HepG2 (cell line): ENCODE results near the gene THEM5. TPM values are rescaled to one million over a fixed set of nuclear protein-coding genes. Genes with fewer than 3 reads are reported as not detected.

ENCODE experiments used
- ATAC-seq: fragments of 200-7000 bp; cut with Tn5 transposase; 3 replicates; pipeline ENCODE4 v1.9.1; 2020; ENCODE audit warnings: mild to moderate bottlenecking, moderate library complexity
- BruUV-seq: library from RNA; stranded (reverse); fragments of 400-500 nt; replicated peaks from 2 replicates; lab custom pipeline; 2021; lab: Mats Ljungman, UMichigan
- CTCF ChIA-PET: fragments of 300-600 bp; formaldehyde crosslinking; extraction: SDS; loops from one replicate; lab custom pipeline; 2021; ENCODE audit warnings: low total read pairs, inconsistent platforms, low intra/inter-chr PET ratio; lab: Yijun Ruan, JAX
- POLR2A ChIA-PET: fragments of 350-600 bp; sonication (Branson Sonifier 250); formaldehyde crosslinking; loops from one replicate; lab custom pipeline; 2020; ENCODE audit warnings: antibody characterized with exemption, inconsistent platforms; lab: Yijun Ruan, JAX
- DNase-seq: peaks from one replicate; pipeline ENCODE4 v3.0.0-alpha.2; 2015; ENCODE audit warnings: low spot score
- FAIRE-seq: peaks from 3 replicates; lab custom pipeline; 2011; peaks lifted over from hg19 to GRCh38; lab: Jason Lieb, UNC
- H2AFZ ChIP-seq: one replicate; pipeline ENCODE4 v1.6.1; 2011; ENCODE audit warnings: low read length, inconsistent platforms
- H3K27ac ChIP-seq: fragments of 300-600 bp; 3 replicates; pipeline ENCODE4 v1.8.0; 2011; ENCODE audit warnings: mixed run types, mild to moderate bottlenecking, mixed read lengths, low read length, inconsistent platforms; ENCODE audit not compliant: insufficient read depth; ENCODE audit errors: extremely low read length
- H3K27me3 ChIP-seq, 2 experiments: fragments of 200-600 bp in 1 of 2; 2 replicates in 1 of 2; 3 replicates in 1 of 2; pipeline versions ENCODE4 v1.6.0 to v1.8.0; 2011; ENCODE audit warnings: low read length in 2 of 2, mild to moderate bottlenecking in 2 of 2, moderate library complexity in 2 of 2, inconsistent platforms in 1 of 2; ENCODE audit not compliant: insufficient read depth in 2 of 2, control insufficient read depth in 1 of 2
- H3K36me3 ChIP-seq, 2 experiments: fragments of 200-600 bp in 1 of 2; replicated peaks in 1 of 2; 2 replicates in 1 of 2; 3 replicates in 1 of 2; pipeline versions ENCODE4 v1.5.1 to v1.8.0; 2011; ENCODE audit warnings: low read length in 2 of 2, inconsistent platforms in 1 of 2; ENCODE audit not compliant: insufficient read depth in 2 of 2, control insufficient read depth in 1 of 2
- H3K4me1 ChIP-seq: 2 replicates; pipeline ENCODE4 v1.5.1; 2012; ENCODE audit warnings: low read length, inconsistent platforms; ENCODE audit not compliant: insufficient read depth
- H3K4me2 ChIP-seq: 2 replicates; pipeline ENCODE4 v1.6.0; 2011; ENCODE audit warnings: low read depth, low read length, inconsistent platforms
- H3K4me3 ChIP-seq, 3 experiments: fragments of 200-600 bp in 1 of 3; sonication (generic), shearing (Covaris generic) in 1 of 3; replicated peaks in 1 of 3; 2 replicates each; pipeline ENCODE4 v1.5.1; 2011 to 2016; ENCODE audit warnings: low read length in 3 of 3, inconsistent platforms in 2 of 3, low read depth in 2 of 3, mild to moderate bottlenecking in 2 of 3, control low read depth in 1 of 3, mixed read lengths in 1 of 3; ENCODE audit not compliant: insufficient read depth in 1 of 3
- H3K79me2 ChIP-seq: one replicate; pipeline ENCODE4 v1.6.1; 2011; ENCODE audit warnings: low read length, inconsistent platforms; ENCODE audit not compliant: insufficient read depth
- H3K9ac ChIP-seq: 2 replicates; pipeline ENCODE4 v1.6.0; 2011; ENCODE audit warnings: mild to moderate bottlenecking, low read depth, low read length, inconsistent platforms; ENCODE audit not compliant: insufficient read depth
- H3K9me3 ChIP-seq: 2 replicates; pipeline ENCODE4 v1.5.1; 2012; ENCODE audit warnings: mild to moderate bottlenecking, low read length
- H4K20me1 ChIP-seq: 2 replicates; pipeline ENCODE4 v1.6.0; 2011; ENCODE audit warnings: inconsistent platforms, mild to moderate bottlenecking, low read length, moderate library complexity; ENCODE audit not compliant: insufficient read depth
- ATF7-NPFF ChIP-seq: sonication (generic); formaldehyde crosslinking; IDR thresholded peaks from 2 replicates; pipeline ENCODE4 v1.8.1; 2023; ENCODE audit warnings: mild to moderate bottlenecking, low read depth, missing genetic modification reagents, moderate library complexity
- CERS6 ChIP-seq: sonication (generic); formaldehyde crosslinking; IDR thresholded peaks from 2 replicates; pipeline ENCODE4 v1.5.0; 2020; ENCODE audit warnings: missing genetic modification reagents
- EEA1 ChIP-seq: sonication (generic); formaldehyde crosslinking; IDR thresholded peaks from 2 replicates; pipeline ENCODE4 v1.5.1; 2020; ENCODE audit warnings: mild to moderate bottlenecking, missing genetic modification reagents, borderline replicate concordance
- ELF4 ChIP-seq: sonication (generic); formaldehyde crosslinking; IDR thresholded peaks from 2 replicates; pipeline ENCODE4 v1.5.0; 2020; ENCODE audit warnings: missing genetic modification reagents, mild to moderate bottlenecking, moderate library complexity, borderline replicate concordance
- FOXK1 ChIP-seq: sonication (generic); formaldehyde crosslinking; IDR thresholded peaks from 2 replicates; pipeline ENCODE4 v1.4.0; 2020; ENCODE audit warnings: low read depth, missing genetic modification reagents, borderline replicate concordance
- FOXK2 ChIP-seq: fragments of 450-650 bp; IDR thresholded peaks from 2 replicates; pipeline ENCODE4 v1.6.1; 2016
- MEIS2 ChIP-seq: sonication (generic); formaldehyde crosslinking; IDR thresholded peaks from 2 replicates; pipeline ENCODE4 v1.9.0; 2021; ENCODE audit warnings: mild to moderate bottlenecking, missing genetic modification reagents
- MIXL1 ChIP-seq: IDR thresholded peaks from 2 replicates; pipeline ENCODE4 v1.6.1; 2016
- POLR2G ChIP-seq: fragments of 200-400 bp; formaldehyde crosslinking; IDR thresholded peaks from 2 replicates; pipeline ENCODE4 v1.6.1; 2018; ENCODE audit warnings: mild to moderate bottlenecking, low read depth, low read length, moderate library complexity
- ZNF710 ChIP-seq: sonication (generic); formaldehyde crosslinking; IDR thresholded peaks from 2 replicates; pipeline ENCODE4 v1.5.0; 2020; ENCODE audit warnings: mild to moderate bottlenecking, missing genetic modification reagents, borderline replicate concordance
- WGBS: methylation state at CpG from one replicate; pipeline ENCODE4 v1.1.6; 2017; ENCODE audit warnings: low lambda C conversion rate; 5-methylcytosine and 5-hydroxymethylcytosine counted together
- in situ Hi-C: cut with HindIII; loops from 2 replicates; pipeline ENCODE4 v1.10.0; 2017; ENCODE audit warnings: low pct_unique_long_range_greater_than_20kb; ENCODE audit not compliant: extremely low pct_ligation_motif_present
- intact Hi-C: fragments of 100-400 bp; cut with micrococcal nuclease; formaldehyde crosslinking; loops from one replicate; pipeline ENCODE4 v1.10.0; 2022; ENCODE audit not compliant: unreplicated experiment
- polyA plus RNA-seq, 8 experiments: library from polyadenylated mRNA; depleted of rRNA in 3 of 8; stranded (reverse) in 7 of 8; unstranded in 1 of 8; fragments of >200 nt; fragmentation: Illumina TruSeq in 4 of 8; extraction: Trizol in 4 of 8; gene quantifications; 2 replicates each; pipeline versions ENCODE4 v1.2.1 to v1.2.3, GENCODE V29; 2011 to 2016; ENCODE audit warnings: low read depth in 4 of 8, missing spikeins in 1 of 8, mixed read lengths in 1 of 8; ENCODE audit not compliant: insufficient read depth in 1 of 8
- total RNA-seq, 5 experiments: library from RNA; depleted of rRNA; stranded (reverse); fragments of >200 nt; fragmentation: Illumina TruSeq; extraction: Trizol; gene quantifications; 2 replicates each; pipeline ENCODE4 v1.2.3, GENCODE V29; 2016; ENCODE audit warnings: low read depth in 1 of 5
- TF ChIP-seq, protein P1 (sequence below): sonication (generic); formaldehyde crosslinking; IDR thresholded peaks from 2 replicates; pipeline ENCODE4 v1.4.0; 2020; ENCODE audit warnings: missing genetic modification reagents

THEM5 gene
- total and polyA plus RNA-seq, 2 of the 13 experiments (the other 11 are each of a cell fraction or from before 2014, with no cell fraction given) = not detected

DNA sequence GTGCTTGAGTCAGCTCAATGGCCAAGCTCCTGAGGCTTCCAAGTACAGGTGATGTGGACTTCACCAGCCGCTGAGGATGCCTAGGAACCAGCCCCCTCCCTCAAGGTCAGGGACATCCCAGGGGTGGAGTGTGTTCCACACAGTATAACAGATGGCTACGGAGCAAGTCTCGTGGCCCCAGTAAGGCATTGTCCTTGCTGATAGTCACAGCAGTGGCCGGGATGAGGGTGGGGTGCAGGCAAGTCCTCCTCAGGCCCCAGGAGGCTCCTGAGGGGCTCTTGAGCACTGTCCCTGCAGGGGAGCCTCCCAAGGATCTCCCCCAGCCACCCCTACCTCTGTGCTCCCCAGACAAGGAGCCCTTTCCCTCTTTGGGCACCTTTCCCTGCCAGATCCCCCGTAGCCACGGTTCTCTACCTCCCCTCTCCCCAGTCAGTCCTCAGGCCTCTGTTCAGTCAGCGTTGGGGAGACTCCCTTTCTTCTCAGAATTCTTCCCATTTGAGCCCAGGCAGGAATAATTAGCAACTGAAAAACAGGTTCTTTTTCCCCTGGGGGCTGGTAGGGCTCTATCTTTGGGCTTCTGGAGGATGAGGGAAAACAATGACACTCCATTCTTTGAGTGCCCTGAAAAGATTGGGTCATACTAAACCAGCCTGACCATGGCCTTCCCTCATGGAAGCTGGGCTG, 7.1 kb upstream of the THEM5 start:
- H3K27ac ChIP-seq = no peak overlapping the region
- H3K79me2 ChIP-seq = no peaks in the 10 kb centered on the region
- no peaks in the 10 kb centered on the region for H3K4me1 ChIP-seq
- ChIA-PET POLR2A (no interaction called here), CTCF (no interaction called here)
- no peak overlapping the region for H2AFZ ChIP-seq
- H3K9me3 ChIP-seq = no peaks in the 10 kb centered on the region
- in situ Hi-C loops = no loop called here
- no peaks in the 10 kb centered on the region for H4K20me1 ChIP-seq
- no peak overlapping the region for H3K4me2 ChIP-seq
- ATAC-seq (no peak), FAIRE-seq (no peak), DNase-seq (no peak)
- no peak for TF ChIP-seq ATF7-NPFF (CRISPR knock-in tag)
- no peak overlapping the region for H3K9ac ChIP-seq
- no peaks in the 10 kb centered on the region for H3K36me3 ChIP-seq
- 4% methylated on average over 3 of the region's 7 CpGs for WGBS
- no peak overlapping the region for H3K4me3 ChIP-seq
- peaks cover 0 to 1% of the 10 kb centered on the region in 2 experiments; a peak in 2 of 5 replicates for H3K27me3 ChIP-seq
- intact Hi-C loops = no loop called here
- no TSS peak for BruUV-seq

GRCh38 chr1:151859891-151860293, 6.4 kb upstream of the THEM5 start:
- 30% methylated on average over 5 of the region's 6 CpGs for WGBS
- no TSS peak for BruUV-seq
- H3K27ac ChIP-seq = no peak overlapping the region
- FAIRE-seq (no peak), ATAC-seq (no peak), DNase-seq (no peak)
- intact Hi-C loops (no loop called here), in situ Hi-C loops (no loop called here)
- H3K4me1 ChIP-seq = no peaks in the 10 kb centered on the region
- no peak overlapping the region for H3K9ac ChIP-seq
- no peaks in the 10 kb centered on the region for H3K9me3 ChIP-seq
- H3K36me3 ChIP-seq = no peaks in the 10 kb centered on the region
- H3K27me3 ChIP-seq = peaks cover 0 to 1% of the 10 kb centered on the region in 2 experiments; a peak in 2 of 5 replicates
- H3K4me2 ChIP-seq = no peak overlapping the region
- H2AFZ ChIP-seq = no peak overlapping the region
- no peak overlapping the region for H3K4me3 ChIP-seq
- POLR2A ChIA-PET = no interaction called here
- CTCF ChIA-PET = no interaction called here
- no peaks in the 10 kb centered on the region for H4K20me1 ChIP-seq
- H3K79me2 ChIP-seq = no peaks in the 10 kb centered on the region
- no peak for TF ChIP-seq CERS6 (CRISPR knock-in tag)
- TF ChIP-seq, protein P1, sequence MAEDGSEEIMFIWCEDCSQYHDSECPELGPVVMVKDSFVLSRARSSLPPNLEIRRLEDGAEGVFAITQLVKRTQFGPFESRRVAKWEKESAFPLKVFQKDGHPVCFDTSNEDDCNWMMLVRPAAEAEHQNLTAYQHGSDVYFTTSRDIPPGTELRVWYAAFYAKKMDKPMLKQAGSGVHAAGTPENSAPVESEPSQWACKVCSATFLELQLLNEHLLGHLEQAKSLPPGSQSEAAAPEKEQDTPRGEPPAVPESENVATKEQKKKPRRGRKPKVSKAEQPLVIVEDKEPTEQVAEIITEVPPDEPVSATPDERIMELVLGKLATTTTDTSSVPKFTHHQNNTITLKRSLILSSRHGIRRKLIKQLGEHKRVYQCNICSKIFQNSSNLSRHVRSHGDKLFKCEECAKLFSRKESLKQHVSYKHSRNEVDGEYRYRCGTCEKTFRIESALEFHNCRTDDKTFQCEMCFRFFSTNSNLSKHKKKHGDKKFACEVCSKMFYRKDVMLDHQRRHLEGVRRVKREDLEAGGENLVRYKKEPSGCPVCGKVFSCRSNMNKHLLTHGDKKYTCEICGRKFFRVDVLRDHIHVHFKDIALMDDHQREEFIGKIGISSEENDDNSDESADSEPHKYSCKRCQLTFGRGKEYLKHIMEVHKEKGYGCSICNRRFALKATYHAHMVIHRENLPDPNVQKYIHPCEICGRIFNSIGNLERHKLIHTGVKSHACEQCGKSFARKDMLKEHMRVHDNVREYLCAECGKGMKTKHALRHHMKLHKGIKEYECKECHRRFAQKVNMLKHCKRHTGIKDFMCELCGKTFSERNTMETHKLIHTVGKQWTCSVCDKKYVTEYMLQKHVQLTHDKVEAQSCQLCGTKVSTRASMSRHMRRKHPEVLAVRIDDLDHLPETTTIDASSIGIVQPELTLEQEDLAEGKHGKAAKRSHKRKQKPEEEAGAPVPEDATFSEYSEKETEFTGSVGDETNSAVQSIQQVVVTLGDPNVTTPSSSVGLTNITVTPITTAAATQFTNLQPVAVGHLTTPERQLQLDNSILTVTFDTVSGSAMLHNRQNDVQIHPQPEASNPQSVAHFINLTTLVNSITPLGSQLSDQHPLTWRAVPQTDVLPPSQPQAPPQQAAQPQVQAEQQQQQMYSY = no peak
- no peak for TF ChIP-seq ZNF710 (CRISPR knock-in tag)
- no peak for TF ChIP-seq EEA1 (CRISPR knock-in tag)
- no peak for TF ChIP-seq MIXL1 (CRISPR knock-in tag)
- no peak for TF ChIP-seq FOXK2
- no peak for TF ChIP-seq MEIS2 (CRISPR knock-in tag)
- no peak for TF ChIP-seq FOXK1 (CRISPR knock-in tag)
- no peak for TF ChIP-seq ELF4
- TF ChIP-seq POLR2G = no peak
